Naive thymus-derived CD4-positive, alpha-beta T cell (primary cell): ENCODE measurements around the gene LTV1. TPM values are rescaled to one million over a fixed set of nuclear protein-coding genes. Genes with fewer than 3 reads are reported as not detected.
"Not testable (repeated sequence)": the region's sequence is repeated elsewhere in the genome, so short reads cannot be mapped to it uniquely, and the experiment has no call there.

ENCODE experiments used
- ATAC-seq: fragments of 150-1000 bp; cut with Tn5 transposase; 2 replicates; pipeline ENCODE4 v1.10.0; 2021; ENCODE audit warnings: mild to moderate bottlenecking, moderate library complexity
- CTCF ChIA-PET: fragments of 350-600 bp; sonication (Branson Sonifier 250); formaldehyde crosslinking; loops from one replicate; lab custom pipeline; 2021; ENCODE audit warnings: antibody characterized with exemption; lab: Charles Lee
- POLR2A ChIA-PET: fragments of 350-600 bp; sonication (Branson Sonifier 250); formaldehyde crosslinking; loops from one replicate; lab custom pipeline; 2021; ENCODE audit warnings: antibody characterized with exemption, inconsistent platforms; lab: Charles Lee
- DNase-seq, 9 donors: peaks; one replicate each; pipeline versions ENCODE4 v3.0.0 to v3.0.0-alpha.2; 2020 to 2022; ENCODE audit warnings: mixed read lengths in 1 of 9
- H3K27ac ChIP-seq: one replicate; pipeline ENCODE4 v1.7.0; 2013; ENCODE audit warnings: mild to moderate bottlenecking, low read depth, low read length, moderate library complexity
- H3K27me3 ChIP-seq, 2 donors: one replicate each; pipeline ENCODE4 v1.7.0; 2013; ENCODE audit warnings: low read length in 2 of 2, mild to moderate bottlenecking in 2 of 2, moderate library complexity in 2 of 2; ENCODE audit not compliant: control insufficient read depth in 2 of 2, insufficient read depth in 2 of 2
- H3K36me3 ChIP-seq, 3 experiments: 1 replicate in 2 of 3; 2 replicates in 1 of 3; pipeline ENCODE4 v1.7.0; 2013; ENCODE audit warnings: low read length in 3 of 3, mild to moderate bottlenecking in 3 of 3, moderate library complexity in 1 of 3; ENCODE audit not compliant: insufficient read depth in 3 of 3, control insufficient read depth in 2 of 3
- H3K4me1 ChIP-seq, 2 donors: one replicate each; pipeline ENCODE4 v1.7.0; 2013; ENCODE audit warnings: low read length in 2 of 2, mild to moderate bottlenecking in 2 of 2, moderate library complexity in 1 of 2; ENCODE audit not compliant: control insufficient read depth in 2 of 2, insufficient read depth in 2 of 2
- H3K4me3 ChIP-seq: 2 replicates; pipeline ENCODE4 v1.7.0; 2013; ENCODE audit warnings: mild to moderate bottlenecking, low read length
- H3K9me3 ChIP-seq, 3 experiments: 1 replicate in 2 of 3; 2 replicates in 1 of 3; pipeline ENCODE4 v1.7.0; 2013; ENCODE audit warnings: low read length in 3 of 3; ENCODE audit not compliant: control insufficient read depth in 2 of 3
- H3K27ac Mint-ChIP-seq, 9 donors: one replicate each; pipeline ENCODE4 v1.8.0; 2020 to 2022; ENCODE audit warnings: mixed read lengths in 9 of 9, mild to moderate bottlenecking in 8 of 9, moderate library complexity in 5 of 9, inconsistent platforms in 2 of 9
- H3K27me3 Mint-ChIP-seq, 5 donors: one replicate each; pipeline ENCODE4 v1.8.0; 2021 to 2022; ENCODE audit warnings: mixed read lengths in 5 of 5, mild to moderate bottlenecking in 1 of 5
- H3K36me3 Mint-ChIP-seq, 5 donors: one replicate each; pipeline ENCODE4 v1.8.0; 2020 to 2022; ENCODE audit warnings: mixed read lengths in 5 of 5, mild to moderate bottlenecking in 3 of 5, inconsistent platforms in 1 of 5
- H3K4me1 Mint-ChIP-seq, 7 donors: one replicate each; pipeline ENCODE4 v1.8.0; 2020 to 2022; ENCODE audit warnings: mixed read lengths in 7 of 7, mild to moderate bottlenecking in 3 of 7, inconsistent platforms in 1 of 7
- H3K4me3 Mint-ChIP-seq, 10 donors: one replicate each; pipeline ENCODE4 v1.8.0; 2020 to 2022; ENCODE audit warnings: mild to moderate bottlenecking in 10 of 10, mixed read lengths in 10 of 10, moderate library complexity in 6 of 10, inconsistent platforms in 2 of 10
- H3K9me3 Mint-ChIP-seq, 11 donors: one replicate each; pipeline ENCODE4 v1.8.0; 2020 to 2022; ENCODE audit warnings: mixed read lengths in 11 of 11, mild to moderate bottlenecking in 4 of 11, inconsistent platforms in 1 of 11, moderate library complexity in 1 of 11
- intact Hi-C, 2 donors: fragments of 100-400 bp; cut with micrococcal nuclease; formaldehyde crosslinking; loops; one replicate each; pipeline ENCODE4 v1.15.1; 2023
- polyA plus RNA-seq, 2 donors: library from polyadenylated mRNA; unstranded; fragments of 300-500 nt; fragmentation: Illumina TruSeq; gene quantifications; one replicate each; pipeline ENCODE4 v1.2.3, GENCODE V29; 2021
- total RNA-seq, 6 experiments: library from RNA in 5 of 6; stranded (reverse) in 5 of 6; gene quantifications; 1 replicate in 5 of 6; 2 replicates in 1 of 6; pipeline ENCODE4 v1.2.3 and lab custom pipeline; 2021 to 2026

Gene LTV1
- total and polyA plus RNA-seq, 7 experiments from 2014 or later: 16.5 to 29.6 (median 22.6) TPM

DNA sequence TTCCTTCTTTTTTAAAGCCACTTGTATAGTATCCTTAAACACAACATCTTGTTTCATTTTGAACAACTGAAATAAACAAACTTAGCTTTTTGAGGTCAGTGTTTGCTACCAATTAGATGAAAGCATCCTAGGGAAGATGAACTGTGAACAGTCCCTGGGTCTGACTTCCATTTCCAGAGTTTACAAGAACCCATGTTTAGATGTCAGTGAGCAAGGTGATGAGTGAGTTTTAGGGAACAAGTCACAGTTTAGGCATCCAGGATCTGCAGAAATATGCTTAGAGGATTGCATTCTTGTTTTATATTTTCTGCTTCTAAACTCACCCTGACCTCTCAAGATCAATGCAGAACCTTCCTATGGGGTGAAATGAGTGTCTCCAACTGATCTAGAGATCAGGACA, 24.1 kb downstream of the LTV1 start:
- Histone ChIP-seq H3K4me3 (no peak overlapping the region), H3K27me3 (no peaks in the 10 kb centered on the region), H3K27ac (no peak overlapping the region), H3K36me3 (peaks cover 0 to 22% (median 0%) of the 10 kb centered on the region in 3 experiments), H3K4me1 (no peaks in the 10 kb centered on the region), H3K9me3 (no peaks in the 10 kb centered on the region)
- POLR2A ChIA-PET: no interaction called here
- peaks cover 20 to 51% (median 35%) of the 10 kb centered on the region in 5 donors for H3K36me3 Mint-ChIP-seq
- no peak overlapping the region for H3K4me3 Mint-ChIP-seq
- CTCF ChIA-PET: no interaction called here
- H3K27me3 Mint-ChIP-seq: no peaks in the 10 kb centered on the region
- intact Hi-C loops: no loop called here
- H3K4me1 Mint-ChIP-seq: peaks cover 0 to 3% (median 0%) of the 10 kb centered on the region in 7 donors
- ATAC-seq (no peak), DNase-seq (no peak)
- no peak overlapping the region for H3K27ac Mint-ChIP-seq
- peaks cover 0 to 20% (median 3%) of the 10 kb centered on the region in 11 donors for H3K9me3 Mint-ChIP-seq

DNA sequence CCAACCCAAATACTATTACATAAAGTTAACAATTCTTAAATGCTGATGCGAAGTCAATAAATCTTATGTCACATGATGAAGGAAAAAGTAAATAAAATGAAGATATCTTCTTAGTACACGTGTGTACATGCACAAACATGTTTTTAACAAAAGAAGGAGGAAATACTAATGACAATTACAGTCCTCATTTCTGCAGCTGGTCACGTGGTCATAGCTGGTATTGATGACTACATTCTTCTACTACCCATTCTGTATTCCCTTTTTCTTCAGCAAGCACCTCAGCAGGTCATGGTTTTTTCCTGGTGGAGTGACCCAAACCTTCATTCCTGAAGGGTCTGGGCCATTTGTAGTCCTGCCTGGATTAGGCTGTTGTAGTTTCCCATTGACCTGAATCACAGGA, 25.7 kb downstream of the LTV1 start:
- CTCF ChIA-PET, POLR2A ChIA-PET, H3K27me3 ChIP-seq, H3K27me3 Mint-ChIP-seq, ATAC-seq, H3K9me3 ChIP-seq, H3K4me1 ChIP-seq, intact Hi-C loops, H3K27ac ChIP-seq, H3K27ac Mint-ChIP-seq, H3K4me3 Mint-ChIP-seq, DNase-seq, H3K4me3 ChIP-seq: not testable (repeated sequence)
- H3K36me3 ChIP-seq: peaks cover 0 to 12% (median 0%) of the 10 kb centered on the region in 3 experiments
- peaks cover 0 to 13% (median 0%) of the 10 kb centered on the region in 7 donors for H3K4me1 Mint-ChIP-seq
- H3K36me3 Mint-ChIP-seq: peaks cover 13 to 38% (median 27%) of the 10 kb centered on the region in 5 donors
- H3K9me3 Mint-ChIP-seq: peaks cover 0 to 20% (median 5%) of the 10 kb centered on the region in 11 donors

DNA sequence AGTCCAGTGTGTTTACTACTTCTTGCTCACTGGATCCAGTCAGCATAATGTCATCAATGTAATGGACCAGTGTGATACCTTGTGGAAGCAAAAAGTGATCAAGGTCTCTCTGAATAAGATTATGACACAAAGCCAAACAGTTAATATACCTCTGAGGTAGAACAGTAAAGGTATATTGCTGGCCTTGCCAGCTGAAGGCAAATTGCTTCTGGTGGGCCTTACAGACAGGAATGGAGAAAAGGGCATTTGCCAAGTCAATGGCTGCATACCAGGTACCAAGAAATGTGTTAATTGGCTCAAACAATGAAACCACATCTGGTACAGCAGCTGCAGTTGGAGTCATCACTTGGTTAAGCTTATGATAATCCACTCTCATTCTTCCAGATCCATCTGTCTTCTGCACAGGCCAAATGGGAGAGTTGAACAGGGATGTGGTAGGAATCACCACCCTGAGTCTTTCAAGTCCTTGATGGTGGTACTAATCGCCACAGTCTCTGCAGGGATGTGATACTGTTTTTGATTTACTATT, 28.1 kb downstream of the LTV1 start:
- H3K27ac ChIP-seq, CTCF ChIA-PET, H3K9me3 ChIP-seq, H3K4me1 ChIP-seq, H3K36me3 ChIP-seq, intact Hi-C loops, POLR2A ChIA-PET, H3K4me3 ChIP-seq, ATAC-seq, H3K27me3 ChIP-seq, H3K27ac Mint-ChIP-seq, H3K27me3 Mint-ChIP-seq, DNase-seq, H3K4me3 Mint-ChIP-seq: not testable (repeated sequence)
- Mint-ChIP-seq H3K4me1 (peaks cover 0 to 13% (median 0%) of the 10 kb centered on the region in 7 donors), H3K36me3 (peaks cover 3 to 30% (median 24%) of the 10 kb centered on the region in 5 donors), H3K9me3 (peaks cover 0 to 41% (median 15%) of the 10 kb centered on the region in 11 donors)

DNA sequence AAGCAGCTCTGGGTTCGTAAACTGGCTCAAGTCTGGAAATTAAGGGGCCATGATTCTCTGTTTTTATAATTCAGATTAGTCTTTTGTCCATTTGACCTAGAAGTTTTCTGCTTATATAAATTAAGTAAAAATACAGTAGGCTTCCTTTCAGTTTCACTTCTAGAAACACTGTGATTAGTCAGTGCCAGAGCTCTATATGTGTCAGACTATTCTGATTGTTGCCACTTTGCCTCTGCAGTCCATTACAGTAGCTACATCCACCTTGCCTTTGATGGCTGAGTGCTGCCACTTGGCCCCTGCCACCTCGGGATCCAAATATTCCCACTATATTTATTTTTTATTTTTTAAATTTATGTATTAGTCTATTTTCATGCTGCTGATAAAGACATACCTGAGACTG, 29.1 kb downstream of the LTV1 start:
- H3K4me1 Mint-ChIP-seq: peaks cover 0 to 13% (median 0%) of the 10 kb centered on the region in 7 donors
- Histone ChIP-seq H3K27ac (no peak overlapping the region), H3K9me3 (no peaks in the 10 kb centered on the region), H3K4me1 (no peaks in the 10 kb centered on the region), H3K27me3 (no peaks in the 10 kb centered on the region), H3K36me3 (no peaks in the 10 kb centered on the region), H3K4me3 (no peak overlapping the region)
- intact Hi-C loops: no loop called here
- H3K36me3 Mint-ChIP-seq: peaks cover 3 to 23% (median 22%) of the 10 kb centered on the region in 5 donors
- ATAC-seq: no peak
- H3K9me3 Mint-ChIP-seq: peaks cover 0 to 43% (median 15%) of the 10 kb centered on the region in 11 donors
- peak overlapping the region in 1 of 9 donors; percentile 44 for H3K27ac Mint-ChIP-seq
- no peak for DNase-seq
- ChIA-PET CTCF (no interaction called here), POLR2A (no interaction called here)
- H3K27me3 Mint-ChIP-seq: no peaks in the 10 kb centered on the region
- H3K4me3 Mint-ChIP-seq: no peak overlapping the region

DNA sequence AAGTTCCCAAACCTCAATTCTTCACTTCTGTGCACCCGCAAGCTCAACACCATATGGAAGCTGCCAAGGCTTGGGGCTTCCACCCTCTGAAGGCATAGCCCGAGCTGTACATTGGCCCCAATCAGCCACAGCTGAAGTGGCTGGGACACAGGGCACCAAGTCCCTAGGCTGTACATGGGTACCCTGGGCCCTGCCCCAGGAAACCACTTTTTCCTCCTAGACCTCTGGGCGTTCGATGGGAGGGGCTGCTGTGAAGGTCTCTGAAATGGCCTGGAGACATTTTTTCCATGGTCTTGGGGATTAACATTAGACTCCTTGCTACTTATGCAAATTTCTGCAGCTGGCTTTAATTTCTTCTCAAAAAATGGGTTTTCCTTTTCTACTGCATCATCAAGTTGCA, 30.5 kb downstream of the LTV1 start:
- H3K4me3 Mint-ChIP-seq, H3K4me1 ChIP-seq, H3K27me3 ChIP-seq, H3K27ac Mint-ChIP-seq, ATAC-seq, intact Hi-C loops, POLR2A ChIA-PET, H3K4me3 ChIP-seq, H3K27ac ChIP-seq, DNase-seq, H3K27me3 Mint-ChIP-seq, H3K36me3 ChIP-seq, H3K9me3 ChIP-seq: not testable (repeated sequence)
- H3K9me3 Mint-ChIP-seq: peaks cover 0 to 43% (median 10%) of the 10 kb centered on the region in 11 donors
- H3K4me1 Mint-ChIP-seq: peaks cover 0 to 13% (median 0%) of the 10 kb centered on the region in 7 donors
- CTCF ChIA-PET: interaction anchor here (0.6 kb wide), 1 partner anchor 488 kb away, joined by 3 read pairs; no protein-coding TSS in a partner anchor
- peaks cover 0 to 16% (median 13%) of the 10 kb centered on the region in 5 donors for H3K36me3 Mint-ChIP-seq

DNA sequence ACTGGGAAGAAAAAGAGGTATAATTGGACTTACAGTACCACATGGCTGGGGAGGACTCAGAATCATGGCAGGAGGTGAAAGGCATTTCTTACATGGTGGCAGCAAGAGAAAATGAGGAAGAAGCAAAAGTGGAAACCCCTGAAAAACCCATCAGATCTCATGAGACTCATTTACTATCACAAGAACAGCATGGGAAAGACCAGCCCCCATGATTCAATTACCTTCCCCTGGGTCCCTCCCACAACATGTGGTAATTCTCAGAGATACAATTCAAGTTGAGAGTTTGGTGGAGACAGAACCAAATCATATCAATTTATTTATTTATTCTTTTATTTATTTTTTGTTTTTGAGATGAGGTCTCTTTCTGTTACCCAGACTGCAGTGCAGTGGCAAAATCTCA, 31.4 kb downstream of the LTV1 start:
- peaks cover 0 to 45% (median 10%) of the 10 kb centered on the region in 11 donors for H3K9me3 Mint-ChIP-seq
- peaks cover 0 to 13% (median 0%) of the 10 kb centered on the region in 7 donors for H3K4me1 Mint-ChIP-seq
- CTCF ChIA-PET: not testable (repeated sequence)

More for the DNA sequence above, 31.4 kb downstream of the LTV1 start:
- DNase-seq, POLR2A ChIA-PET, ATAC-seq, H3K9me3 ChIP-seq, intact Hi-C loops, H3K36me3 ChIP-seq, H3K27ac Mint-ChIP-seq, H3K4me1 ChIP-seq, H3K27me3 ChIP-seq, H3K4me3 Mint-ChIP-seq, H3K27ac ChIP-seq, H3K4me3 ChIP-seq, H3K27me3 Mint-ChIP-seq: not testable (repeated sequence)
- H3K36me3 Mint-ChIP-seq: peaks cover 0 to 14% (median 8%) of the 10 kb centered on the region in 5 donors
